ENCODE measurements around the gene HCFC1. TPM values are rescaled to one million over a fixed set of nuclear protein-coding genes. Genes with fewer than 3 reads are reported as not detected.
A peak's percentile ranks its signal among the peaks of the same experiment; 100 is the strongest.

HCFC1 gene
- total RNA-seq, 1 experiment from 2014 or later, result 77.7 TPM

DNA sequence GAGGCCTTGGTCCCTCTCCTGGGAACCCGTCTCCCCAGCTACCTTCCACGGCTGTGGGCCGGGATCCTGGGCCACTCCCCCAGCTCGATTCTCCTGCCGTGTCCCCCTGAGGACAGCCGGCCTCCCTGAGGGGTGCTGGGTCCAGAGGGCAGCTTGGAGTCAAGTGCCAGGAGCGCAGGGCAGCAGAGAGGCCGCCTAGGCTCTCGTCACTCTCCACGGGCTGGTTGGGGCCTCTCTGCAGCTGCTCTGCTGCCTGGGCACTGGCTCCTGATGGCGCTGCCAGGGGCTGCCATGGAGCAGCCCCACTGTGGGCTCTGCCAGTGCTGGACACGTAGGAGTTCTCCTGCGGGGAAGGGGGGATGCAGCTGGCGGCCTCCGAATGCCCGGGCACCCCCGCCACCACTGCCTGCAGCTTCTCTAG is 41.4 kb upstream of the HCFC1 start:
- TF ChIP-seq, protein P1, sequence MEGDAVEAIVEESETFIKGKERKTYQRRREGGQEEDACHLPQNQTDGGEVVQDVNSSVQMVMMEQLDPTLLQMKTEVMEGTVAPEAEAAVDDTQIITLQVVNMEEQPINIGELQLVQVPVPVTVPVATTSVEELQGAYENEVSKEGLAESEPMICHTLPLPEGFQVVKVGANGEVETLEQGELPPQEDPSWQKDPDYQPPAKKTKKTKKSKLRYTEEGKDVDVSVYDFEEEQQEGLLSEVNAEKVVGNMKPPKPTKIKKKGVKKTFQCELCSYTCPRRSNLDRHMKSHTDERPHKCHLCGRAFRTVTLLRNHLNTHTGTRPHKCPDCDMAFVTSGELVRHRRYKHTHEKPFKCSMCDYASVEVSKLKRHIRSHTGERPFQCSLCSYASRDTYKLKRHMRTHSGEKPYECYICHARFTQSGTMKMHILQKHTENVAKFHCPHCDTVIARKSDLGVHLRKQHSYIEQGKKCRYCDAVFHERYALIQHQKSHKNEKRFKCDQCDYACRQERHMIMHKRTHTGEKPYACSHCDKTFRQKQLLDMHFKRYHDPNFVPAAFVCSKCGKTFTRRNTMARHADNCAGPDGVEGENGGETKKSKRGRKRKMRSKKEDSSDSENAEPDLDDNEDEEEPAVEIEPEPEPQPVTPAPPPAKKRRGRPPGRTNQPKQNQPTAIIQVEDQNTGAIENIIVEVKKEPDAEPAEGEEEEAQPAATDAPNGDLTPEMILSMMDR (IDR thresholded peaks at IDR 0.05; ENCODE audit: unreplicated experiment), result no peak
- Mint-ChIP-seq H3K27ac (ENCODE audit: unreplicated experiment) (no peak overlapping the region), H3K9me3 (ENCODE audit: low read depth, unreplicated experiment) (no peaks in the 10 kb centered on the region), H3K36me3 (ENCODE audit: insufficient read depth, unreplicated experiment) (peaks cover 60% of the 10 kb centered on the region), H3K4me1 (ENCODE audit: low read depth, unreplicated experiment) (no peaks in the 10 kb centered on the region), H3K4me3 (ENCODE audit: low read depth, unreplicated experiment) (no peak overlapping the region), H3K27me3 (ENCODE audit: unreplicated experiment) (no peaks in the 10 kb centered on the region)
- DNase-seq, result no peak
- no TSS peak for BruUV-seq (replicated peaks)
- CTCF ChIA-PET, result interaction anchor here (0.9 kb wide), 1 partner anchor 43 kb away, joined by 6 read pairs; no protein-coding TSS in a partner anchor
- intact Hi-C loops (cut with micrococcal nuclease; ENCODE audit: unreplicated experiment), result no loop called here

DNA sequence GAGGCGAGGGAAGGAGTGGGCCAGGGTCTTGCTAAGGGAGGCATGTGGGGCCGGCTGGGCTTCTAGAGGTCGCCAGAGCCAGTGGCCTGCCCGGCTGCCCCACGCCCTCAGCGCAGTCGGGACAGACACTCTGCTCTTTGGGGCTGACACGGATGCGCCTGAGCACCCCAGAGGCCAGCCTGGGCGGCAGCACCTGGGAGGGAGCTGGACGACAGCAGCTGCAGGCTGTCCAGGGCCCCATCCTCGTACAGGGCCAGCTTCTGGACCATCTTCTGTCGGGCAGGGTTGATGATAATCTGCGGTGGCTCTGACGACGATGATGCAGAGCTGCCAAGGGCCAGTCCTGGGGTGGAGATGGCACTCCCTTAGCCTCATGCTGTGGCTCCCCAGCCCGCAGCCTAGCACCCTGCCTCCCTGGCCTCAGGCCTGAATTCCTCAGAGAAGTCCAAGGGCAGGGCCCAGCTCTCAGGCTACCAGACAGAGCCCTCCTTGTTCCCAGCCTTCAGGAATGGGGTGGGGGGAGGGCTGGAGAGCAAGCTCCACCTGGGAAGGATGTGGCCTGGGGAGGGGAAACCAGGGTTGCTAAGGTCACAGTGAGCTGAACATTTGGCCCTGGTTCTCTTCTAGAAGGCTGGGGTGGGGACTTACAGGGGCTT is 40.8 kb upstream of the HCFC1 start:
- TF ChIP-seq, protein P1 (IDR thresholded peaks at IDR 0.05; ENCODE audit: unreplicated experiment), result no peak
- Mint-ChIP-seq H3K9me3 (ENCODE audit: low read depth, unreplicated experiment) (no peaks in the 10 kb centered on the region), H3K27ac (ENCODE audit: unreplicated experiment) (no peak overlapping the region), H3K36me3 (ENCODE audit: insufficient read depth, unreplicated experiment) (peaks cover 60% of the 10 kb centered on the region), H3K27me3 (ENCODE audit: unreplicated experiment) (no peaks in the 10 kb centered on the region), H3K4me3 (ENCODE audit: low read depth, unreplicated experiment) (no peak overlapping the region), H3K4me1 (ENCODE audit: low read depth, unreplicated experiment) (no peaks in the 10 kb centered on the region)
- no TSS peak for BruUV-seq (replicated peaks)
- peak; percentile 70 for DNase-seq
- CTCF ChIA-PET, result interaction anchor here (0.9 kb wide), 1 partner anchor 43 kb away, joined by 6 read pairs; no protein-coding TSS in a partner anchor
- intact Hi-C loops (cut with micrococcal nuclease; ENCODE audit: unreplicated experiment), result no loop called here

DNA sequence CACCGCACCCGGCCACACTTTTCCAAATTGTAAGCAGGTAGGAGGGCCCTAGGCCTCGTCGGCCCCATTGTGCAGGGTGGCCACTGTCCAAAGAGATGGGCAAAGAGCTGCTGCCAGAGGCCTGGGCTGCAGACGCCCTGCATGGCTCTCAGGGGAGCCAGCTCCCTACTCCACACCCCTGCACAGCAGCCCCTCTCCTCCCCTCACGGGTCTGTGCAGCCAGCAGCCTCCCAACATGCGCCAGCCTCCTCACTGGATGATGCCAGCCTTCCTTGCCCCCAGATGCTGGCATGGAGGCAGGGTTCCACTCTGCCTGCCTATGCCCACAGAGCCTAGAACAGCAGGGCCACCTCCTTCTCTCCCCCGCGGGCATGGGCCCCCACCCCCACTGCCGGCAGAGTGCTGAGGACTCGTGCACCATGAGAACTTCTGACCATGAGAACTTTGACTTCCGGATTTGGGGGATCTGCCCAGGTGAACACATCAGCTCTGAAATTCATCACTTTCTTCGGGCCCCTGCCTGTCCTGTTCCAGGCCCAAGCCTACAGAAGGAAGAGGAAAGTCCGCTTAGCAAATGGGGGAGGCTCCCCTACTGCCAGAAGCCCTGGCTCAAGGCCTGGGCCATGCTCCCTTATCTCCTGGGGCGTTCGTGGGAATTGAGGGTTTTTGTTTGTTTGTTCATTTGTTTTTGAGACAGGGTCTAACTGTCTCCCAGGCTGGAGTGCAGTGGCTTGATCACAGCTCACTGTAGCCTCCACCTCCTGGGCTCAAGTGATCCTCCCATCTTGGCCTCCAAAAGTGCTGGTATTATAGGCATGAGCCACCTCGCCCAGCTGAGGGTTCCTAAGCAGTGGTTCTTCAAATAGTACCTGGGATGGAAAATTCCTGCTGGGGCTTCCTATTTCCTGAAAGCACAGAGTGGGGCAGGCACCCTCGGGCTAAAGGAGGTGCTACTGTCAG is 40.0 kb upstream of the HCFC1 start:
- TF ChIP-seq, protein P1 (IDR thresholded peaks at IDR 0.05; ENCODE audit: unreplicated experiment), result no peak
- no TSS peak for BruUV-seq (replicated peaks)
- Mint-ChIP-seq H3K36me3 (ENCODE audit: insufficient read depth, unreplicated experiment) (peaks cover 64% of the 10 kb centered on the region), H3K27ac (ENCODE audit: unreplicated experiment) (no peak overlapping the region), H3K4me3 (ENCODE audit: low read depth, unreplicated experiment) (no peak overlapping the region), H3K27me3 (ENCODE audit: unreplicated experiment) (no peaks in the 10 kb centered on the region), H3K9me3 (ENCODE audit: low read depth, unreplicated experiment) (no peaks in the 10 kb centered on the region), H3K4me1 (ENCODE audit: low read depth, unreplicated experiment) (no peaks in the 10 kb centered on the region)
- CTCF ChIA-PET, result no interaction called here
- intact Hi-C loops (cut with micrococcal nuclease; ENCODE audit: unreplicated experiment), result no loop called here
- DNase-seq, result no peak

DNA sequence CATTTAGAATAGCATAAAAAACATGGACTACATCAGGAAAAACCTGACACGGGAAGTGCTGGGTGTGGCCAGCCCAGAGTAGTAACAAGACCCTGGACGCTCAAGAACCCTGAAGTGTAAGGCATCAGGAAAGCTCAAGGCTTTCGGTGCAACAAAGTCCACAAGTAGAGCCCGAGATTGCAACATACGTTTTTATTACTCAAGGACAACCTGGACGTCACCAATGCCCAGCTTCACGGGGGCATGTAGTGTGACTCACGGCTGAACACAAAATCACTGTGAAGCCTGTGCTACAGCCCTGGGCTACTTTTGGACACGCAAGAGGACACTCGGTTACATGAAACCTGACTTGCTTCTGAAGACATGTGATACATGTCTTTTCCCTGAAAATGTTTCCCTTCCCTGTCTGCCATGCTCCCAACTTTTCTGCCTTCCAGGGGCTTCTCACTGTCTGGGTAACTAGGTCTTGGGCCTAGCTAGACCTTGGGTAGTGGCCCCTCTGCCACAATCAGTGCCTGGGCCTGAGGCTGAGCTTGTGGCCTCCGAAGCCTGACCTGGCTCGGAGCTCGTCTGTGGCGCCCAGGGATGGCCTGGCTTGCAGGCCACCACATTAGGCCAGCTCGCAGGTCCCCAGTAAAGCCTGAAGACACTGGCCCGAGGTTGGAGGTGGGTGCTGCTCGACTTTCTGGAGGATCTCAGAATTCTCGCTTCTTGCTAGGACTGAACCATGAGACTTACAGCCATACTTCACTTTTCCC is 38.9 kb upstream of the HCFC1 start:
- TF ChIP-seq, protein P1 (IDR thresholded peaks at IDR 0.05; ENCODE audit: unreplicated experiment), result no peak
- Mint-ChIP-seq H3K27ac (ENCODE audit: unreplicated experiment) (no peak overlapping the region), H3K27me3 (ENCODE audit: unreplicated experiment) (no peaks in the 10 kb centered on the region), H3K4me3 (ENCODE audit: low read depth, unreplicated experiment) (no peak overlapping the region), H3K9me3 (ENCODE audit: low read depth, unreplicated experiment) (no peaks in the 10 kb centered on the region), H3K36me3 (ENCODE audit: insufficient read depth, unreplicated experiment) (peaks cover 64% of the 10 kb centered on the region), H3K4me1 (ENCODE audit: low read depth, unreplicated experiment) (no peaks in the 10 kb centered on the region)
- BruUV-seq (replicated peaks), result TSS peak; percentile 72
- intact Hi-C loops (cut with micrococcal nuclease; ENCODE audit: unreplicated experiment), result no loop called here
- CTCF ChIA-PET, result no interaction called here
- no peak for DNase-seq
